HEK293 (cell line): ENCODE measurements around the gene PFN3.

ENCODE experiments used
- CTCF ChIA-PET: fragments of 350-600 bp; formaldehyde crosslinking; extraction: SDS; loops from one replicate; lab custom pipeline; 2021; ENCODE audit warnings: antibody characterized with exemption; lab: Yijun Ruan, JAX
- POLR2A ChIA-PET: fragments of 300-600 bp; formaldehyde crosslinking; extraction: SDS; loops from one replicate; lab custom pipeline; 2020; ENCODE audit warnings: antibody characterized with exemption, inconsistent platforms; lab: Yijun Ruan, JAX
- H3K27ac ChIP-seq: fragments of 200-500 bp; sonication (Bioruptor generic); 2 replicates; pipeline ENCODE4 v1.5.1; 2014; ENCODE audit warnings: low read depth, low read length, control low read depth, inconsistent platforms; ENCODE audit errors: extremely low read depth
- H3K36me3 ChIP-seq, 2 experiments: fragments of 200-500 bp in 1 of 2; sonication (Bioruptor generic) in 1 of 2; 1 replicate in 1 of 2; 2 replicates in 1 of 2; pipeline ENCODE4 v1.5.1; 2014 to 2017; ENCODE audit warnings: inconsistent platforms in 2 of 2, low read length in 2 of 2; ENCODE audit not compliant: control insufficient read depth in 2 of 2, insufficient read depth in 1 of 2
- H3K4me1 ChIP-seq: fragments of 200-500 bp; sonication (Bioruptor generic); 2 replicates; pipeline ENCODE4 v1.5.1; 2014; ENCODE audit warnings: mild to moderate bottlenecking, low read length, inconsistent platforms; ENCODE audit not compliant: control insufficient read depth, insufficient read depth
- H3K4me3 ChIP-seq: 2 replicates; pipeline ENCODE4 v1.5.1; 2011; ENCODE audit warnings: low read depth, mild to moderate bottlenecking, control low read depth, low read length, moderate library complexity
- H3K9me3 ChIP-seq: fragments of 200-500 bp; sonication (Bioruptor generic); 2 replicates; pipeline ENCODE4 v1.5.1; 2014; ENCODE audit warnings: low read depth, low read length, inconsistent platforms; ENCODE audit not compliant: control insufficient read depth, insufficient read depth
- EGR2 ChIP-seq: fragments of 450-650 bp; formaldehyde crosslinking; IDR thresholded peaks from 2 replicates; pipeline ENCODE4 v1.5.1; 2016; ENCODE audit warnings: low read depth, missing biosample characterization, missing genetic modification characterization
- GLIS1 ChIP-seq: fragments of 450-650 bp; formaldehyde crosslinking; IDR thresholded peaks from 2 replicates; pipeline ENCODE4 v1.5.1; 2016; ENCODE audit warnings: missing biosample characterization, missing genetic modification characterization
- GLIS2 ChIP-seq: fragments of 450-650 bp; formaldehyde crosslinking; IDR thresholded peaks from 2 replicates; pipeline ENCODE4 v1.5.1; 2016; ENCODE audit warnings: missing biosample characterization, missing genetic modification characterization
- IKZF3 ChIP-seq: fragments of 450-650 bp; IDR thresholded peaks from 2 replicates; pipeline ENCODE4 v1.5.0; 2018; ENCODE audit warnings: missing biosample characterization, mild to moderate bottlenecking, missing genetic modification characterization, moderate library complexity
- KLF9 ChIP-seq: fragments of 450-650 bp; formaldehyde crosslinking; IDR thresholded peaks from 2 replicates; pipeline ENCODE4 v1.5.1; 2016; ENCODE audit warnings: missing biosample characterization, missing genetic modification characterization, low read depth
- SP7 ChIP-seq: fragments of 450-650 bp; formaldehyde crosslinking; IDR thresholded peaks from 2 replicates; pipeline ENCODE4 v1.5.1; 2016; ENCODE audit warnings: missing biosample characterization, missing genetic modification characterization
- ZEB2 ChIP-seq: fragments of 450-650 bp; formaldehyde crosslinking; IDR thresholded peaks from 2 replicates; pipeline ENCODE4 v1.5.1; 2016; ENCODE audit warnings: missing biosample characterization, missing genetic modification characterization
- ZFP41 ChIP-seq: fragments of 450-650 bp; formaldehyde crosslinking; IDR thresholded peaks from 2 replicates; pipeline ENCODE4 v1.5.1; 2016; ENCODE audit warnings: missing biosample characterization, missing genetic modification characterization, borderline replicate concordance
- ZIC2 ChIP-seq: fragments of 450-650 bp; formaldehyde crosslinking; IDR thresholded peaks from 2 replicates; pipeline ENCODE4 v1.5.1; 2016; ENCODE audit warnings: missing biosample characterization, missing genetic modification characterization
- ZNF416 ChIP-seq: fragments of 450-650 bp; formaldehyde crosslinking; IDR thresholded peaks from 2 replicates; pipeline ENCODE4 v1.5.1; 2016; ENCODE audit warnings: missing biosample characterization, missing genetic modification characterization
- ZNF426 ChIP-seq: fragments of 450-650 bp; formaldehyde crosslinking; IDR thresholded peaks from 2 replicates; pipeline ENCODE4 v1.5.1; 2017; ENCODE audit warnings: missing biosample characterization, missing genetic modification characterization, mild to moderate bottlenecking, inconsistent platforms, moderate library complexity
- ZNF660 ChIP-seq: fragments of 450-650 bp; IDR thresholded peaks from 2 replicates; pipeline ENCODE4 v1.5.1; 2018; ENCODE audit warnings: missing biosample characterization, mild to moderate bottlenecking, missing genetic modification characterization
- TF ChIP-seq, protein P1 (sequence below): fragments of 450-650 bp; IDR thresholded peaks from 2 replicates; pipeline ENCODE4 v1.5.1; 2018; ENCODE audit warnings: missing biosample characterization, mild to moderate bottlenecking, missing genetic modification characterization
- TF ChIP-seq, protein P2 (sequence below): fragments of 450-650 bp; formaldehyde crosslinking; optimal IDR thresholded peaks from 2 replicates; pipeline ENCODE3; 2016; ENCODE audit warnings: missing biosample characterization, mild to moderate bottlenecking, missing genetic modification characterization
- TF ChIP-seq, protein P3 (sequence below): fragments of 450-650 bp; formaldehyde crosslinking; IDR thresholded peaks from 2 replicates; pipeline ENCODE4 v1.5.1; 2016; ENCODE audit warnings: missing biosample characterization, missing genetic modification characterization
- TF ChIP-seq, protein P4 (sequence below): fragments of 450-650 bp; formaldehyde crosslinking; IDR thresholded peaks from 2 replicates; pipeline ENCODE4 v1.5.1; 2016; ENCODE audit warnings: missing biosample characterization, missing genetic modification characterization
- TF ChIP-seq, protein P5 (sequence below): IDR thresholded peaks from 2 replicates; pipeline ENCODE4 v1.6.1; 2011; ENCODE audit warnings: mild to moderate bottlenecking, low read depth, low read length, borderline replicate concordance
- TF ChIP-seq, protein P6 (sequence below): fragments of 450-650 bp; formaldehyde crosslinking; IDR thresholded peaks from 2 replicates; pipeline ENCODE4 v1.5.1; 2016; ENCODE audit warnings: missing biosample characterization, missing genetic modification characterization, low read depth
- TF ChIP-seq, protein P7 (sequence below): fragments of 450-650 bp; formaldehyde crosslinking; IDR thresholded peaks from 2 replicates; pipeline ENCODE4 v1.5.1; 2016; ENCODE audit warnings: missing biosample characterization, missing genetic modification characterization, borderline replicate concordance

Gene PFN3

DNA sequence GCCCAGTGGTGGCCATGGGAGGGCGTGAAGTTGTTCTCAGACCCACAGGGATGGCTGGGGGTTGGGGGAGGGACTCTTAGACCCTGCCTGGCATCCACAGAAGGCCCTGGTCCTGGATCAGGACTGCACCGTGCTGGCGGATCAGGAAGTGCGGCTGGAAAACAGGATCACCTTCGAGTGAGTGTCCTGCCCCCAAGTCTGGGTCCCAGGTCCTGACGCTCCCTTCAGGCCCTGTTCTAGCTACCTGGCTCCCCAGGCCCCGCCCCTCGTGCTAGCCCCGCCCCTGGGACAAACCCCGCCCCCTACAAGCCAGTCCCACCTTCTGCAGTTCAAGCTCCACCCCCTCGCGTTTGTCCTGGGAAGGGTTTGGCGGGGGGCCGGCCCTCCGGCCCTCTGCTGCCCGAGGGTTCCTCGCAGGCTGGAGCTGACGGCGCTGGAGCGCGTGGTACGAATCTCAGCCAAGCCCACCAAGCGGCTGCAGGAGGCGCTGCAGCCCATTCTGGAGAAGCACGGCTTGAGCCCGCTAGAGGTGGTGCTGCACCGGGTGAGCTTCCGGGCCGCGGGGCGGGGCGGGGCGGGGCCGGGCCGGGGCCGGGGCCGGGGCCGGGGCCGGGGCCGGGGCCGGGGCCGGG, 29.9 kb downstream of the PFN3 start (continued):
- TF ChIP-seq, protein P1, sequence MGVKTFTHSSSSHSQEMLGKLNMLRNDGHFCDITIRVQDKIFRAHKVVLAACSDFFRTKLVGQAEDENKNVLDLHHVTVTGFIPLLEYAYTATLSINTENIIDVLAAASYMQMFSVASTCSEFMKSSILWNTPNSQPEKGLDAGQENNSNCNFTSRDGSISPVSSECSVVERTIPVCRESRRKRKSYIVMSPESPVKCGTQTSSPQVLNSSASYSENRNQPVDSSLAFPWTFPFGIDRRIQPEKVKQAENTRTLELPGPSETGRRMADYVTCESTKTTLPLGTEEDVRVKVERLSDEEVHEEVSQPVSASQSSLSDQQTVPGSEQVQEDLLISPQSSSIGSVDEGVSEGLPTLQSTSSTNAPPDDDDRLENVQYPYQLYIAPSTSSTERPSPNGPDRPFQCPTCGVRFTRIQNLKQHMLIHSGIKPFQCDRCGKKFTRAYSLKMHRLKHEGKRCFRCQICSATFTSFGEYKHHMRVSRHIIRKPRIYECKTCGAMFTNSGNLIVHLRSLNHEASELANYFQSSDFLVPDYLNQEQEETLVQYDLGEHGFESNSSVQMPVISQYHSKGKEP (tag by site-specific recombination) = peak; percentile 58; the same call in 1 of the 2 replicates
- peak; percentile 42 for TF ChIP-seq ZIC2 (tag by site-specific recombination)
- TF ChIP-seq, protein P2, sequence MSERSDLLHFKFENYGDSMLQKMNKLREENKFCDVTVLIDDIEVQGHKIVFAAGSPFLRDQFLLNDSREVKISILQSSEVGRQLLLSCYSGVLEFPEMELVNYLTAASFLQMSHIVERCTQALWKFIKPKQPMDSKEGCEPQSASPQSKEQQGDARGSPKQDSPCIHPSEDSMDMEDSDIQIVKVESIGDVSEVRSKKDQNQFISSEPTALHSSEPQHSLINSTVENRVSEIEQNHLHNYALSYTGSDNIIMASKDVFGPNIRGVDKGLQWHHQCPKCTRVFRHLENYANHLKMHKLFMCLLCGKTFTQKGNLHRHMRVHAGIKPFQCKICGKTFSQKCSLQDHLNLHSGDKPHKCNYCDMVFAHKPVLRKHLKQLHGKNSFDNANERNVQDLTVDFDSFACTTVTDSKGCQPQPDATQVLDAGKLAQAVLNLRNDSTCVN = peak; percentile 28
- TF ChIP-seq, protein P3, sequence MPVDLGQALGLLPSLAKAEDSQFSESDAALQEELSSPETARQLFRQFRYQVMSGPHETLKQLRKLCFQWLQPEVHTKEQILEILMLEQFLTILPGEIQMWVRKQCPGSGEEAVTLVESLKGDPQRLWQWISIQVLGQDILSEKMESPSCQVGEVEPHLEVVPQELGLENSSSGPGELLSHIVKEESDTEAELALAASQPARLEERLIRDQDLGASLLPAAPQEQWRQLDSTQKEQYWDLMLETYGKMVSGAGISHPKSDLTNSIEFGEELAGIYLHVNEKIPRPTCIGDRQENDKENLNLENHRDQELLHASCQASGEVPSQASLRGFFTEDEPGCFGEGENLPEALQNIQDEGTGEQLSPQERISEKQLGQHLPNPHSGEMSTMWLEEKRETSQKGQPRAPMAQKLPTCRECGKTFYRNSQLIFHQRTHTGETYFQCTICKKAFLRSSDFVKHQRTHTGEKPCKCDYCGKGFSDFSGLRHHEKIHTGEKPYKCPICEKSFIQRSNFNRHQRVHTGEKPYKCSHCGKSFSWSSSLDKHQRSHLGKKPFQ (tag by site-specific recombination) = no peak
- no peak for TF ChIP-seq ZNF426 (tag by site-specific recombination)
- peak; percentile 40; the same call in 1 of the 2 replicates for TF ChIP-seq KLF9 (tag by site-specific recombination)
- TF ChIP-seq, protein P4, sequence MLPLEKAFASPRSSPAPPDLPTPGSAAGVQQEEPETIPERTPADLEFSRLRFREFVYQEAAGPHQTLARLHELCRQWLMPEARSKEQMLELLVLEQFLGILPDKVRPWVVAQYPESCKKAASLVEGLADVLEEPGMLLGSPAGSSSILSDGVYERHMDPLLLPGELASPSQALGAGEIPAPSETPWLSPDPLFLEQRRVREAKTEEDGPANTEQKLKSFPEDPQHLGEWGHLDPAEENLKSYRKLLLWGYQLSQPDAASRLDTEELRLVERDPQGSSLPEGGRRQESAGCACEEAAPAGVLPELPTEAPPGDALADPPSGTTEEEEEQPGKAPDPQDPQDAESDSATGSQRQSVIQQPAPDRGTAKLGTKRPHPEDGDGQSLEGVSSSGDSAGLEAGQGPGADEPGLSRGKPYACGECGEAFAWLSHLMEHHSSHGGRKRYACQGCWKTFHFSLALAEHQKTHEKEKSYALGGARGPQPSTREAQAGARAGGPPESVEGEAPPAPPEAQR (tag by site-specific recombination) = no peak
- TF ChIP-seq SP7 (tag by site-specific recombination) = 0 out of 2 replicates have a peak, but pooled peaks have one; percentile 27
- TF ChIP-seq GLIS1 = peak; percentile 53
- peak; percentile 40; the same call in 1 of the 2 replicates for TF ChIP-seq ZEB2
- TF ChIP-seq GLIS2 (tag by site-specific recombination) = peak; percentile 79
- peak; percentile 75 for TF ChIP-seq IKZF3 (tag by site-specific recombination)
- TF ChIP-seq, protein P5, sequence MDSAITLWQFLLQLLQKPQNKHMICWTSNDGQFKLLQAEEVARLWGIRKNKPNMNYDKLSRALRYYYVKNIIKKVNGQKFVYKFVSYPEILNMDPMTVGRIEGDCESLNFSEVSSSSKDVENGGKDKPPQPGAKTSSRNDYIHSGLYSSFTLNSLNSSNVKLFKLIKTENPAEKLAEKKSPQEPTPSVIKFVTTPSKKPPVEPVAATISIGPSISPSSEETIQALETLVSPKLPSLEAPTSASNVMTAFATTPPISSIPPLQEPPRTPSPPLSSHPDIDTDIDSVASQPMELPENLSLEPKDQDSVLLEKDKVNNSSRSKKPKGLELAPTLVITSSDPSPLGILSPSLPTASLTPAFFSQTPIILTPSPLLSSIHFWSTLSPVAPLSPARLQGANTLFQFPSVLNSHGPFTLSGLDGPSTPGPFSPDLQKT = no peak
- TF ChIP-seq ZNF660 (tag by site-specific recombination) = peak; percentile 74; the same call in 1 of the 2 replicates
- TF ChIP-seq, all 188 proteins: peak for 23

DNA sequence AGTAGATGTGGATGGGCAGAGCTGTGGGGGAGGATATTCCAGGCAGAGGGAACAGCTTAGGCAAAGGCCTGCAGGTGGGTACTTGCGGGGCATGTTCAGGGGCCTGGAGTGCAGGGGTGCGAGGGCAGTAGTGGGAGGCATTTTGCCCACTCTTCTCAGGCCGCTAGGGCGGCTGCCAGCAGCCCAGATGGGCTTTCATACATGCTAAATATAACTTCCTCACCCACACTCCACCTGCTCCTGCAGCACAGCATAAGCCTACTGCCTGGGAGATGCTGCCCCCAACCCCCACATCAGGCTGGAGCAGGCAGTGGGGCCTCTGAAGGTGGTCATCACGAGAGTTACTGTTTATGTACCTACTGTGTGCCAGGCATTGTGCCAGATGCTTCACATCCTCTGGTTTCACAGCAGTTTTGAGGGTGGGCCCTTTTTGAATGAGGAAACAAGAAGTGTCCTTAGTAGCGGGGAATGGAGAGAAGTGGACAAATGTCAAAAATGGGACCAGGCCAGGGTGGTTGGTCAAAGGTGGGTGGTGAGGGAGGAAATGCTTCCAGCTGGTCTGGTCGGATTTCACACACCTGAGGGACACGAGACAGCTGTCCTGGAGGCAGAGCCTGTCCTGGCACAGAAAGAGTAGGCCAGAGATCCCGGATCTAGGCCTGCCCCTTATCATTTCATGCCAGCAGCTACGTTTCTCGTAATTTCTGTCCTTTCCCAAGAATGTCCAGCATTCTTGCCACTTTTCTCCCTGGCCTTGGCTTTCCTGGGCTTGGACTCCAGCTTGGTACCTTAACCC, 30.6 kb downstream of the PFN3 start:
- Histone ChIP-seq H3K36me3 (peaks cover 0 to 5% of the 10 kb centered on the region in 2 experiments; a peak in 1 of 3 replicates), H3K4me1 (peaks cover 6% of the 10 kb centered on the region; the same call in 1 of the 2 replicates), H3K4me3 (no peak overlapping the region), H3K9me3 (no peaks in the 10 kb centered on the region), H3K27ac (peak overlapping the region; percentile 21; the same call in 1 of the 2 replicates)
- POLR2A ChIA-PET = interaction anchor here (0.5 to 2.4 kb wide), 13 partner anchors 9 to 128 kb away, joined by 3 to 26 read pairs (median 5); partner anchors contain the start of genes GRK6, LMAN2, MXD3 and PDLIM7
- CTCF ChIA-PET = interaction anchor here (0.5 to 6.1 kb wide), 40 partner anchors 8 to 298 kb away, joined by 3 to 65 read pairs (median 4); partner anchors contain the start of genes GRK6, LMAN2, MXD3 and PFN3
- no peak for TF ChIP-seq ZFP41 (tag by site-specific recombination)
- TF ChIP-seq ZNF416 = no peak
- TF ChIP-seq EGR2 (tag by site-specific recombination) = peak; percentile 86
- TF ChIP-seq, protein P6, sequence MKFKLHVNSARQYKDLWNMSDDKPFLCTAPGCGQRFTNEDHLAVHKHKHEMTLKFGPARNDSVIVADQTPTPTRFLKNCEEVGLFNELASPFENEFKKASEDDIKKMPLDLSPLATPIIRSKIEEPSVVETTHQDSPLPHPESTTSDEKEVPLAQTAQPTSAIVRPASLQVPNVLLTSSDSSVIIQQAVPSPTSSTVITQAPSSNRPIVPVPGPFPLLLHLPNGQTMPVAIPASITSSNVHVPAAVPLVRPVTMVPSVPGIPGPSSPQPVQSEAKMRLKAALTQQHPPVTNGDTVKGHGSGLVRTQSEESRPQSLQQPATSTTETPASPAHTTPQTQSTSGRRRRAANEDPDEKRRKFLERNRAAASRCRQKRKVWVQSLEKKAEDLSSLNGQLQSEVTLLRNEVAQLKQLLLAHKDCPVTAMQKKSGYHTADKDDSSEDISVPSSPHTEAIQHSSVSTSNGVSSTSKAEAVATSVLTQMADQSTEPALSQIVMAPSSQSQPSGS = no peak
- TF ChIP-seq, protein P7, sequence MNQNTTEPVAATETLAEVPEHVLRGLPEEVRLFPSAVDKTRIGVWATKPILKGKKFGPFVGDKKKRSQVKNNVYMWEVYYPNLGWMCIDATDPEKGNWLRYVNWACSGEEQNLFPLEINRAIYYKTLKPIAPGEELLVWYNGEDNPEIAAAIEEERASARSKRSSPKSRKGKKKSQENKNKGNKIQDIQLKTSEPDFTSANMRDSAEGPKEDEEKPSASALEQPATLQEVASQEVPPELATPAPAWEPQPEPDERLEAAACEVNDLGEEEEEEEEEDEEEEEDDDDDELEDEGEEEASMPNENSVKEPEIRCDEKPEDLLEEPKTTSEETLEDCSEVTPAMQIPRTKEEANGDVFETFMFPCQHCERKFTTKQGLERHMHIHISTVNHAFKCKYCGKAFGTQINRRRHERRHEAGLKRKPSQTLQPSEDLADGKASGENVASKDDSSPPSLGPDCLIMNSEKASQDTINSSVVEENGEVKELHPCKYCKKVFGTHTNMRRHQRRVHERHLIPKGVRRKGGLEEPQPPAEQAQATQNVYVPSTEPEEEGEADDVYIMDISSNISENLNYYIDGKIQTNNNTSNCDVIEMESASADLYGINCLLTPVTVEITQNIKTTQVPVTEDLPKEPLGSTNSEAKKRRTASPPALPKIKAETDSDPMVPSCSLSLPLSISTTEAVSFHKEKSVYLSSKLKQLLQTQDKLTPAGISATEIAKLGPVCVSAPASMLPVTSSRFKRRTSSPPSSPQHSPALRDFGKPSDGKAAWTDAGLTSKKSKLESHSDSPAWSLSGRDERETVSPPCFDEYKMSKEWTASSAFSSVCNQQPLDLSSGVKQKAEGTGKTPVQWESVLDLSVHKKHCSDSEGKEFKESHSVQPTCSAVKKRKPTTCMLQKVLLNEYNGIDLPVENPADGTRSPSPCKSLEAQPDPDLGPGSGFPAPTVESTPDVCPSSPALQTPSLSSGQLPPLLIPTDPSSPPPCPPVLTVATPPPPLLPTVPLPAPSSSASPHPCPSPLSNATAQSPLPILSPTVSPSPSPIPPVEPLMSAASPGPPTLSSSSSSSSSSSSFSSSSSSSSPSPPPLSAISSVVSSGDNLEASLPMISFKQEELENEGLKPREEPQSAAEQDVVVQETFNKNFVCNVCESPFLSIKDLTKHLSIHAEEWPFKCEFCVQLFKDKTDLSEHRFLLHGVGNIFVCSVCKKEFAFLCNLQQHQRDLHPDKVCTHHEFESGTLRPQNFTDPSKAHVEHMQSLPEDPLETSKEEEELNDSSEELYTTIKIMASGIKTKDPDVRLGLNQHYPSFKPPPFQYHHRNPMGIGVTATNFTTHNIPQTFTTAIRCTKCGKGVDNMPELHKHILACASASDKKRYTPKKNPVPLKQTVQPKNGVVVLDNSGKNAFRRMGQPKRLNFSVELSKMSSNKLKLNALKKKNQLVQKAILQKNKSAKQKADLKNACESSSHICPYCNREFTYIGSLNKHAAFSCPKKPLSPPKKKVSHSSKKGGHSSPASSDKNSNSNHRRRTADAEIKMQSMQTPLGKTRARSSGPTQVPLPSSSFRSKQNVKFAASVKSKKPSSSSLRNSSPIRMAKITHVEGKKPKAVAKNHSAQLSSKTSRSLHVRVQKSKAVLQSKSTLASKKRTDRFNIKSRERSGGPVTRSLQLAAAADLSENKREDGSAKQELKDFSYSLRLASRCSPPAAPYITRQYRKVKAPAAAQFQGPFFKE (tag by site-specific recombination) = no peak
